Naive thymus-derived CD4-positive, alpha-beta T cell (primary cell): Measurements from ENCODE around the gene ZNF827. TPM values are rescaled to one million over a fixed set of nuclear protein-coding genes. Genes with fewer than 3 reads are reported as not detected.

Experiments
- ATAC-seq: fragments of 150-1000 bp; cut with Tn5 transposase; 2 replicates; pipeline ENCODE4 v1.10.0; 2021; ENCODE audit warnings: mild to moderate bottlenecking, moderate library complexity
- CTCF ChIA-PET: fragments of 350-600 bp; sonication (Branson Sonifier 250); formaldehyde crosslinking; loops from one replicate; lab custom pipeline; 2021; ENCODE audit warnings: antibody characterized with exemption; lab: Charles Lee
- POLR2A ChIA-PET: fragments of 350-600 bp; sonication (Branson Sonifier 250); formaldehyde crosslinking; loops from one replicate; lab custom pipeline; 2021; ENCODE audit warnings: antibody characterized with exemption, inconsistent platforms; lab: Charles Lee
- DNase-seq, 9 donors: peaks; one replicate each; pipeline versions ENCODE4 v3.0.0 to v3.0.0-alpha.2; 2020 to 2022; ENCODE audit warnings: mixed read lengths in 1 of 9
- H3K27ac ChIP-seq: one replicate; pipeline ENCODE4 v1.7.0; 2013; ENCODE audit warnings: mild to moderate bottlenecking, low read depth, low read length, moderate library complexity
- H3K27me3 ChIP-seq, 2 donors: one replicate each; pipeline ENCODE4 v1.7.0; 2013; ENCODE audit warnings: low read length in 2 of 2, mild to moderate bottlenecking in 2 of 2, moderate library complexity in 2 of 2; ENCODE audit not compliant: control insufficient read depth in 2 of 2, insufficient read depth in 2 of 2
- H3K36me3 ChIP-seq, 3 experiments: 1 replicate in 2 of 3; 2 replicates in 1 of 3; pipeline ENCODE4 v1.7.0; 2013; ENCODE audit warnings: low read length in 3 of 3, mild to moderate bottlenecking in 3 of 3, moderate library complexity in 1 of 3; ENCODE audit not compliant: insufficient read depth in 3 of 3, control insufficient read depth in 2 of 3
- H3K4me1 ChIP-seq, 2 donors: one replicate each; pipeline ENCODE4 v1.7.0; 2013; ENCODE audit warnings: low read length in 2 of 2, mild to moderate bottlenecking in 2 of 2, moderate library complexity in 1 of 2; ENCODE audit not compliant: control insufficient read depth in 2 of 2, insufficient read depth in 2 of 2
- H3K4me3 ChIP-seq: 2 replicates; pipeline ENCODE4 v1.7.0; 2013; ENCODE audit warnings: mild to moderate bottlenecking, low read length
- H3K9me3 ChIP-seq, 3 experiments: 1 replicate in 2 of 3; 2 replicates in 1 of 3; pipeline ENCODE4 v1.7.0; 2013; ENCODE audit warnings: low read length in 3 of 3; ENCODE audit not compliant: control insufficient read depth in 2 of 3
- H3K27ac Mint-ChIP-seq, 9 donors: one replicate each; pipeline ENCODE4 v1.8.0; 2020 to 2022; ENCODE audit warnings: mixed read lengths in 9 of 9, mild to moderate bottlenecking in 8 of 9, moderate library complexity in 5 of 9, inconsistent platforms in 2 of 9
- H3K27me3 Mint-ChIP-seq, 5 donors: one replicate each; pipeline ENCODE4 v1.8.0; 2021 to 2022; ENCODE audit warnings: mixed read lengths in 5 of 5, mild to moderate bottlenecking in 1 of 5
- H3K36me3 Mint-ChIP-seq, 5 donors: one replicate each; pipeline ENCODE4 v1.8.0; 2020 to 2022; ENCODE audit warnings: mixed read lengths in 5 of 5, mild to moderate bottlenecking in 3 of 5, inconsistent platforms in 1 of 5
- H3K4me1 Mint-ChIP-seq, 7 donors: one replicate each; pipeline ENCODE4 v1.8.0; 2020 to 2022; ENCODE audit warnings: mixed read lengths in 7 of 7, mild to moderate bottlenecking in 3 of 7, inconsistent platforms in 1 of 7
- H3K4me3 Mint-ChIP-seq, 10 donors: one replicate each; pipeline ENCODE4 v1.8.0; 2020 to 2022; ENCODE audit warnings: mild to moderate bottlenecking in 10 of 10, mixed read lengths in 10 of 10, moderate library complexity in 6 of 10, inconsistent platforms in 2 of 10
- H3K9me3 Mint-ChIP-seq, 11 donors: one replicate each; pipeline ENCODE4 v1.8.0; 2020 to 2022; ENCODE audit warnings: mixed read lengths in 11 of 11, mild to moderate bottlenecking in 4 of 11, inconsistent platforms in 1 of 11, moderate library complexity in 1 of 11
- intact Hi-C, 2 donors: fragments of 100-400 bp; cut with micrococcal nuclease; formaldehyde crosslinking; loops; one replicate each; pipeline ENCODE4 v1.15.1; 2023
- polyA plus RNA-seq, 2 donors: library from polyadenylated mRNA; unstranded; fragments of 300-500 nt; fragmentation: Illumina TruSeq; gene quantifications; one replicate each; pipeline ENCODE4 v1.2.3, GENCODE V29; 2021
- total RNA-seq, 6 experiments: library from RNA in 5 of 6; stranded (reverse) in 5 of 6; gene quantifications; 1 replicate in 5 of 6; 2 replicates in 1 of 6; pipeline ENCODE4 v1.2.3 and lab custom pipeline; 2021 to 2026

Gene ZNF827
- total and polyA plus RNA-seq, 7 experiments from 2014 or later: 2.3 to 32.2 (median 21.7) TPM

GRCh38 chr4:145957302-145957701 lies 18.7 kb upstream of the ZNF827 start:
- ATAC-seq: no peak
- Mint-ChIP-seq H3K27ac (no peak overlapping the region), H3K36me3 (no peaks in the 10 kb centered on the region), H3K4me3 (no peak overlapping the region), H3K27me3 (peaks cover 0 to 7% (median 5%) of the 10 kb centered on the region in 5 donors), H3K9me3 (peaks cover 0 to 3% (median 0%) of the 10 kb centered on the region in 11 donors), H3K4me1 (peaks cover 0 to 4% (median 0%) of the 10 kb centered on the region in 7 donors)
- Histone ChIP-seq H3K4me3 (no peak overlapping the region), H3K27me3 (no peaks in the 10 kb centered on the region), H3K4me1 (no peaks in the 10 kb centered on the region), H3K36me3 (no peaks in the 10 kb centered on the region), H3K9me3 (no peaks in the 10 kb centered on the region), H3K27ac (no peak overlapping the region)
- POLR2A ChIA-PET: no interaction called here
- no peak for DNase-seq
- intact Hi-C loops: loop anchor here (2.0 to 10.0 kb wide), 3 partner anchors 957 to 1137 kb away; no protein-coding TSS in a partner anchor
- CTCF ChIA-PET: no interaction called here

GRCh38 chr4:145956288-145956890 lies 17.8 kb upstream of the ZNF827 start:
- peaks cover 0 to 4% (median 0%) of the 10 kb centered on the region in 7 donors for H3K4me1 Mint-ChIP-seq
- POLR2A ChIA-PET: interaction anchor here (0.7 kb wide), 1 partner anchor 20 kb away, joined by 4 read pairs; no protein-coding TSS in a partner anchor
- peak in 7 of 9 donors; percentile 22 to 43 (median 28) for DNase-seq
- H3K27ac Mint-ChIP-seq: no peak overlapping the region
- Histone ChIP-seq H3K27ac (no peak overlapping the region), H3K4me3 (no peak overlapping the region), H3K4me1 (no peaks in the 10 kb centered on the region), H3K36me3 (no peaks in the 10 kb centered on the region), H3K27me3 (no peaks in the 10 kb centered on the region), H3K9me3 (no peaks in the 10 kb centered on the region)
- ATAC-seq: peak; percentile 70
- H3K4me3 Mint-ChIP-seq: no peak overlapping the region
- CTCF ChIA-PET: interaction anchor here (0.7 to 1.0 kb wide), 3 partner anchors 8 to 1141 kb away, joined by 3 read pairs; no protein-coding TSS in a partner anchor
- peaks cover 0 to 9% (median 5%) of the 10 kb centered on the region in 5 donors for H3K27me3 Mint-ChIP-seq
- H3K9me3 Mint-ChIP-seq: peaks cover 0 to 3% (median 0%) of the 10 kb centered on the region in 11 donors
- intact Hi-C loops: loop anchor here (1.0 to 10.0 kb wide), 5 partner anchors 18 to 1141 kb away; partner anchors contain the start of gene ZNF827 (in 1 of the 2)
- H3K36me3 Mint-ChIP-seq: no peaks in the 10 kb centered on the region

- Histone ChIP-seq H3K27me3 (no peaks in the 10 kb centered on the region), H3K9me3 (no peaks in the 10 kb centered on the region), H3K36me3 (no peaks in the 10 kb centered on the region), H3K27ac (no peak overlapping the region), H3K4me1 (no peaks in the 10 kb centered on the region), H3K4me3 (no peak overlapping the region)
- no peak for DNase-seq
- ChIA-PET POLR2A (no interaction called here), CTCF (interaction anchor here (0.6 kb wide), 1 partner anchor 539 kb away, joined by 4 read pairs; no protein-coding TSS in a partner anchor)
- Mint-ChIP-seq H3K9me3 (peaks cover 0 to 3% (median 0%) of the 10 kb centered on the region in 11 donors), H3K27me3 (peaks cover 0 to 13% (median 7%) of the 10 kb centered on the region in 5 donors), H3K36me3 (no peaks in the 10 kb centered on the region), H3K4me1 (peaks cover 0 to 5% (median 0%) of the 10 kb centered on the region in 7 donors), H3K4me3 (no peak overlapping the region), H3K27ac (no peak overlapping the region)
- ATAC-seq: no peak
- intact Hi-C loops: loop anchor here (5.0 to 10.0 kb wide), 2 partner anchors 962 to 1140 kb away; no protein-coding TSS in a partner anchor
Measured at GRCh38 chr4:145954924-145955339, 16.3 kb upstream of the ZNF827 start.

GRCh38 chr4:145951931-145952330 lies 13.3 kb upstream of the ZNF827 start:
- no peaks in the 10 kb centered on the region for H3K9me3 ChIP-seq
- H3K4me1 Mint-ChIP-seq: peaks cover 0 to 3% (median 0%) of the 10 kb centered on the region in 7 donors
- peaks cover 5 to 27% (median 15%) of the 10 kb centered on the region in 5 donors for H3K27me3 Mint-ChIP-seq
- no peaks in the 10 kb centered on the region for H3K27me3 ChIP-seq
- no peaks in the 10 kb centered on the region for H3K9me3 Mint-ChIP-seq
- no peak overlapping the region for H3K4me3 Mint-ChIP-seq
- POLR2A ChIA-PET: no interaction called here
- intact Hi-C loops: loop anchor here in 1 of 2 donors (10.0 kb wide), 1 partner anchor 1143 kb away; no protein-coding TSS in a partner anchor
- no peaks in the 10 kb centered on the region for H3K4me1 ChIP-seq
- H3K36me3 ChIP-seq: no peaks in the 10 kb centered on the region
- ATAC-seq (no peak), DNase-seq (no peak)
- H3K27ac Mint-ChIP-seq: no peak overlapping the region
- no peak overlapping the region for H3K4me3 ChIP-seq
- CTCF ChIA-PET: no interaction called here
- H3K27ac ChIP-seq: no peak overlapping the region
- H3K36me3 Mint-ChIP-seq: no peaks in the 10 kb centered on the region

GRCh38 chr4:145945431-145946155 lies 7.0 kb upstream of the ZNF827 start:
- H3K27ac ChIP-seq: no peak overlapping the region
- CTCF ChIA-PET: no interaction called here
- POLR2A ChIA-PET: no interaction called here

GRCh38 chr4:145944886-145945285 lies 6.3 kb upstream of the ZNF827 start:
- Mint-ChIP-seq H3K4me1 (no peaks in the 10 kb centered on the region), H3K27ac (no peak overlapping the region), H3K27me3 (peaks cover 0 to 35% (median 16%) of the 10 kb centered on the region in 5 donors), H3K4me3 (no peak overlapping the region), H3K9me3 (no peaks in the 10 kb centered on the region), H3K36me3 (no peaks in the 10 kb centered on the region)
- no peak for DNase-seq
- no peak overlapping the region for H3K27ac ChIP-seq
- intact Hi-C loops: no loop called here
- no peak for ATAC-seq
- H3K4me1 ChIP-seq: no peaks in the 10 kb centered on the region
- no peaks in the 10 kb centered on the region for H3K36me3 ChIP-seq
- H3K4me3 ChIP-seq: no peak overlapping the region
- ChIA-PET CTCF (no interaction called here), POLR2A (no interaction called here)
- H3K9me3 ChIP-seq: no peaks in the 10 kb centered on the region
- no peaks in the 10 kb centered on the region for H3K27me3 ChIP-seq

More at GRCh38 chr4:145945431-145946155, 7.0 kb upstream of the ZNF827 start:
- Mint-ChIP-seq H3K36me3 (no peaks in the 10 kb centered on the region), H3K27me3 (peaks cover 0 to 39% (median 16%) of the 10 kb centered on the region in 5 donors), H3K27ac (no peak overlapping the region), H3K9me3 (no peaks in the 10 kb centered on the region), H3K4me1 (no peaks in the 10 kb centered on the region), H3K4me3 (no peak overlapping the region)
- Histone ChIP-seq H3K4me1 (no peaks in the 10 kb centered on the region), H3K27me3 (no peaks in the 10 kb centered on the region), H3K4me3 (no peak overlapping the region), H3K9me3 (no peaks in the 10 kb centered on the region), H3K36me3 (no peaks in the 10 kb centered on the region)
- DNase-seq (no peak), ATAC-seq (no peak)
- intact Hi-C loops: no loop called here
